B cell (primary cell): Measurements from ENCODE around the gene USP46. TPM values are rescaled to one million over a fixed set of nuclear protein-coding genes. Genes with fewer than 3 reads are reported as not detected.
A peak's percentile ranks its signal among the peaks of the same experiment; 100 is the strongest.

Source experiments
- ATAC-seq: fragments of 200-7000 bp; cut with Tn5 transposase; one replicate; pipeline ENCODE4 v1.10.0; 2021; ENCODE audit warnings: low read depth, mild to moderate bottlenecking, moderate number of reproducible peaks, moderate library complexity
- CTCF ChIA-PET: fragments of 350-600 bp; sonication (Branson Sonifier 250); formaldehyde crosslinking; loops from one replicate; lab custom pipeline; 2021; ENCODE audit warnings: antibody characterized with exemption, inconsistent platforms; lab: Charles Lee
- POLR2A ChIA-PET: fragments of 350-600 bp; sonication (Branson Sonifier 250); formaldehyde crosslinking; loops from one replicate; lab custom pipeline; 2021; ENCODE audit warnings: antibody characterized with exemption; lab: Charles Lee
- DNase-seq: peaks from one replicate; pipeline ENCODE4 v3.0.0; 2013
- H2AFZ ChIP-seq: 2 replicates; pipeline ENCODE4 v1.6.1; 2012; ENCODE audit warnings: mild to moderate bottlenecking, low read depth, low read length; ENCODE audit not compliant: insufficient read depth, poor library complexity, severe bottlenecking
- H3K27ac ChIP-seq, 2 donors: 1 replicate in 1 of 2; 2 replicates in 1 of 2; pipeline ENCODE4 v1.5.1; 2012 to 2013; ENCODE audit warnings: low read length in 2 of 2, mild to moderate bottlenecking in 2 of 2, moderate library complexity in 1 of 2
- H3K27me3 ChIP-seq, 4 experiments: fragments of 200-600 bp in 1 of 4; sonication (generic) in 1 of 4; replicated peaks in 1 of 4; 1 replicate in 2 of 4; 2 replicates in 2 of 4; pipeline versions ENCODE4 v1.6.1 to v1.7.0; 2013 to 2016; ENCODE audit warnings: low read length in 3 of 4, mild to moderate bottlenecking in 2 of 4, mixed read lengths in 1 of 4, moderate library complexity in 1 of 4; ENCODE audit not compliant: insufficient read depth in 4 of 4, control insufficient read depth in 3 of 4; ENCODE audit errors: control extremely low read depth in 1 of 4
- H3K36me3 ChIP-seq, 2 experiments: replicated peaks in 1 of 2; 1 replicate in 1 of 2; 2 replicates in 1 of 2; pipeline versions ENCODE4 v1.6.1 to v1.7.1; 2013; ENCODE audit warnings: low read length in 1 of 2; ENCODE audit not compliant: insufficient read depth in 2 of 2, control insufficient read depth in 1 of 2; ENCODE audit errors: control extremely low read depth in 1 of 2, extremely low read depth in 1 of 2
- H3K4me1 ChIP-seq, 2 donors: fragments of 200-600 bp in 1 of 2; sonication (generic) in 1 of 2; 1 replicate in 1 of 2; 2 replicates in 1 of 2; pipeline versions ENCODE4 v1.5.1 to v1.6.1; 2013 to 2017; ENCODE audit warnings: low read length in 2 of 2; ENCODE audit not compliant: control insufficient read depth in 2 of 2, insufficient read depth in 2 of 2
- H3K4me2 ChIP-seq: replicated peaks from 2 replicates; pipeline ENCODE3; 2012; ENCODE audit warnings: mild to moderate bottlenecking, low read depth, low read length; ENCODE audit not compliant: poor library complexity, severe bottlenecking
- H3K4me3 ChIP-seq, 5 experiments: fragments of 200-600 bp in 1 of 5; sonication (generic) in 1 of 5; 1 replicate in 3 of 5; 2 replicates in 2 of 5; pipeline versions ENCODE4 v1.5.1 to v1.7.0; 2011 to 2016; ENCODE audit warnings: low read length in 4 of 5, mild to moderate bottlenecking in 4 of 5, low read depth in 2 of 5, control low read depth in 1 of 5, moderate library complexity in 1 of 5; ENCODE audit not compliant: insufficient read depth in 1 of 5; ENCODE audit errors: control extremely low read depth in 1 of 5, extremely low read depth in 1 of 5
- H3K79me2 ChIP-seq: fragments of 200-600 bp; sonication (generic); one replicate; pipeline ENCODE4 v1.6.0; 2016; ENCODE audit warnings: low read length; ENCODE audit not compliant: control insufficient read depth, insufficient read depth
- H3K9ac ChIP-seq: fragments of 200-600 bp; sonication (generic); 2 replicates; pipeline ENCODE4 v1.6.1; 2017; ENCODE audit warnings: mild to moderate bottlenecking, low read length, moderate library complexity
- H3K9me3 ChIP-seq, 3 donors: one replicate each; pipeline versions ENCODE4 v1.6.1 to v1.7.1; 2013; ENCODE audit warnings: low read length in 2 of 3; ENCODE audit not compliant: control insufficient read depth in 2 of 3, insufficient read depth in 1 of 3; ENCODE audit errors: control extremely low read depth in 1 of 3
- H4K20me1 ChIP-seq: 2 replicates; pipeline ENCODE4 v1.6.0; 2012; ENCODE audit warnings: mild to moderate bottlenecking, low read length; ENCODE audit not compliant: insufficient read depth, control insufficient read depth, poor library complexity, severe bottlenecking
- H3K27ac Mint-ChIP-seq: one replicate; pipeline ENCODE4 v1.8.0; 2021; ENCODE audit warnings: mixed read lengths
- H3K27me3 Mint-ChIP-seq: one replicate; pipeline ENCODE4 v1.8.0; 2021; ENCODE audit warnings: mixed read lengths
- H3K4me1 Mint-ChIP-seq: one replicate; pipeline ENCODE4 v1.8.0; 2021; ENCODE audit warnings: mixed read lengths
- H3K4me3 Mint-ChIP-seq: one replicate; pipeline ENCODE4 v1.8.0; 2021; ENCODE audit warnings: mixed read lengths
- H3K9me3 Mint-ChIP-seq: one replicate; pipeline ENCODE4 v1.8.0; 2022; ENCODE audit warnings: mixed read lengths; ENCODE audit not compliant: insufficient read depth
- EZH2 ChIP-seq: IDR thresholded peaks from 2 replicates; pipeline ENCODE4 v1.6.1; 2012; ENCODE audit warnings: borderline replicate concordance, low read depth, mild to moderate bottlenecking, moderate library complexity, low read length; ENCODE audit not compliant: insufficient read depth, poor library complexity, severe bottlenecking
- WGBS: methylation state at CpG from one replicate; pipeline ENCODE4 v1.1.5; 2013; ENCODE audit warnings: missing lambda C conversion rate; ENCODE audit not compliant: insufficient coverage; 5-methylcytosine and 5-hydroxymethylcytosine counted together
- intact Hi-C: fragments of 100-400 bp; cut with micrococcal nuclease; formaldehyde crosslinking; loops from one replicate; pipeline ENCODE4 v1.10.0; 2022
- polyA plus RNA-seq: library from polyadenylated mRNA; depleted of rRNA; stranded (reverse); fragments of >200 nt; gene quantifications from 2 replicates; pipeline ENCODE4 v1.2.3, GENCODE V29; 2012
- total RNA-seq, 2 donors: library from RNA; stranded (reverse); fragments of 120-200 nt in 1 of 2; gene quantifications; 1 replicate in 1 of 2; 2 replicates in 1 of 2; pipeline versions ENCODE4 v1.2.3 to v1.2.4, GENCODE V29; 2013 to 2022
- TF ChIP-seq, protein P1 (sequence below): fragments of 200-600 bp; IDR thresholded peaks from one replicate; pipeline ENCODE4 v1.8.0; 2022; ENCODE audit warnings: antibody characterized with exemption, mild to moderate bottlenecking

USP46 gene
- total and polyA plus RNA-seq, 2 donors (not counting 1 experiment from before 2014, with no cell fraction given): 1.8 to 11.8 TPM

DNA sequence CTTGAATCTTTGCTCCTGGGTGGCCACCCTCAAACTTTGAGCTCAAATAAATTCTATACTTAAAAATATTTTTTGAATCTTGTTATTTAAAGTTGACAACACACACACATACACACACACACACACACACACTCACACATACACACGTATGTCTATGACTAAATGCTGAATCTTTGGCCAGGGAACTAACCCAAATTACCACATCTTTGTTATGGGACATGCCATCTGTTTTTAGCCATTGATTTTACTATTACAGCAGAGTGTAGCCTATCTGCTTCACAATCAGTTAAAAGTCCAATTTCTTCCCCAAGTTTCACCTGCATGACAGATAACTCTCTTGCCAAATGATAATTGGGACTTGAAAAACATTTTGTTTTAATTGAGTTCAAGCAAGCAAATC, 45.0 kb upstream of the USP46 start:
- peaks cover 9% of the 10 kb centered on the region for H3K4me1 Mint-ChIP-seq
- Histone ChIP-seq H3K4me2 (no peak overlapping the region), H3K9me3 (no peaks in the 10 kb centered on the region), H3K4me1 (peaks cover 12 to 13% of the 10 kb centered on the region in 2 donors), H4K20me1 (no peaks in the 10 kb centered on the region), H2AFZ (no peak overlapping the region), H3K79me2 (no peaks in the 10 kb centered on the region), H3K36me3 (no peaks in the 10 kb centered on the region), H3K27ac (no peak overlapping the region), H3K27me3 (no peaks in the 10 kb centered on the region), H3K9ac (no peak overlapping the region), H3K4me3 (no peak overlapping the region)
- H3K9me3 Mint-ChIP-seq: peaks cover under 1% of the 10 kb centered on the region
- H3K4me3 Mint-ChIP-seq: no peak overlapping the region
- intact Hi-C loops: no loop called here
- no peak for ATAC-seq
- 86% methylated on average over 1 of the region's 1 CpG for WGBS
- ChIA-PET POLR2A (interaction anchor here (0.7 kb wide), 1 partner anchor 8 kb away, joined by 4 read pairs; no protein-coding TSS in a partner anchor), CTCF (no interaction called here)
- no peaks in the 10 kb centered on the region for H3K27me3 Mint-ChIP-seq
- no peak for DNase-seq
- no peak overlapping the region for H3K27ac Mint-ChIP-seq
- no peak for TF ChIP-seq EZH2
- TF ChIP-seq, protein P1, sequence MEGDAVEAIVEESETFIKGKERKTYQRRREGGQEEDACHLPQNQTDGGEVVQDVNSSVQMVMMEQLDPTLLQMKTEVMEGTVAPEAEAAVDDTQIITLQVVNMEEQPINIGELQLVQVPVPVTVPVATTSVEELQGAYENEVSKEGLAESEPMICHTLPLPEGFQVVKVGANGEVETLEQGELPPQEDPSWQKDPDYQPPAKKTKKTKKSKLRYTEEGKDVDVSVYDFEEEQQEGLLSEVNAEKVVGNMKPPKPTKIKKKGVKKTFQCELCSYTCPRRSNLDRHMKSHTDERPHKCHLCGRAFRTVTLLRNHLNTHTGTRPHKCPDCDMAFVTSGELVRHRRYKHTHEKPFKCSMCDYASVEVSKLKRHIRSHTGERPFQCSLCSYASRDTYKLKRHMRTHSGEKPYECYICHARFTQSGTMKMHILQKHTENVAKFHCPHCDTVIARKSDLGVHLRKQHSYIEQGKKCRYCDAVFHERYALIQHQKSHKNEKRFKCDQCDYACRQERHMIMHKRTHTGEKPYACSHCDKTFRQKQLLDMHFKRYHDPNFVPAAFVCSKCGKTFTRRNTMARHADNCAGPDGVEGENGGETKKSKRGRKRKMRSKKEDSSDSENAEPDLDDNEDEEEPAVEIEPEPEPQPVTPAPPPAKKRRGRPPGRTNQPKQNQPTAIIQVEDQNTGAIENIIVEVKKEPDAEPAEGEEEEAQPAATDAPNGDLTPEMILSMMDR: no peak

- no peak overlapping the region for H2AFZ ChIP-seq
These were observed 42.1 kb upstream of the USP46 start for GRCh38 chr4:52701207-52701606.

More at GRCh38 chr4:52701207-52701606, 42.1 kb upstream of the USP46 start:
- H3K4me1 ChIP-seq: peaks cover 6 to 12% of the 10 kb centered on the region in 2 donors
- ChIA-PET POLR2A (interaction anchor here (0.8 to 2.2 kb wide), 3 partner anchors 11 to 21 kb away, joined by 3 to 11 read pairs (median 4); no protein-coding TSS in a partner anchor), CTCF (interaction anchor here (1.0 kb wide), 1 partner anchor 156 kb away, joined by 4 read pairs; no protein-coding TSS in a partner anchor)
- no peaks in the 10 kb centered on the region for H3K27me3 Mint-ChIP-seq
- no peak overlapping the region for H3K4me3 ChIP-seq
- no peaks in the 10 kb centered on the region for H3K79me2 ChIP-seq
- no peaks in the 10 kb centered on the region for H3K27me3 ChIP-seq
- 10% methylated on average over 1 of the region's 3 CpGs for WGBS
- DNase-seq: peak; percentile 60
- no peaks in the 10 kb centered on the region for H3K9me3 ChIP-seq
- no peaks in the 10 kb centered on the region for H3K36me3 ChIP-seq
- H3K4me2 ChIP-seq: peak overlapping the region; percentile 34
- H3K9ac ChIP-seq: peak overlapping the region; percentile 16
- H3K4me3 Mint-ChIP-seq: peak overlapping the region; percentile 53
- H3K9me3 Mint-ChIP-seq: no peaks in the 10 kb centered on the region
- H3K27ac ChIP-seq: peak overlapping the region in 1 of 2 donors; percentile 19
- TF ChIP-seq, protein P1: no peak
- TF ChIP-seq EZH2: no peak
- H4K20me1 ChIP-seq: no peaks in the 10 kb centered on the region
- H3K27ac Mint-ChIP-seq: peak overlapping the region; percentile 15
- H3K4me1 Mint-ChIP-seq: peaks cover 12% of the 10 kb centered on the region
- peak; percentile 77 for ATAC-seq
- intact Hi-C loops: no loop called here
